Right lobe of liver (tissue), 6 donors: ENCODE data around the gene ENPP6. TPM values are rescaled to one million over a fixed set of nuclear protein-coding genes. Genes with fewer than 3 reads are reported as not detected.

Experiments used
- ATAC-seq, 4 donors: fragments of 200-7000 bp; cut with Tn5 transposase; one replicate each; pipeline ENCODE4 v1.9.1; 2020; ENCODE audit warnings: mild to moderate bottlenecking in 4 of 4, moderate library complexity in 4 of 4
- DNase-seq, 3 donors: peaks; one replicate each; pipeline ENCODE4 v3.0.0-alpha.2; 2020
- H3K27ac ChIP-seq, 3 donors: fragments of 200-600 bp; one replicate each; pipeline ENCODE4 v1.8.0; 2022
- H3K27me3 ChIP-seq, 2 donors: fragments of 200-600 bp; one replicate each; pipeline ENCODE4 v1.8.0; 2022
- H3K36me3 ChIP-seq, 4 donors: fragments of 200-600 bp; sonication (generic) in 1 of 4; one replicate each; pipeline versions ENCODE4 v1.5.1 to v1.8.0; 2017 to 2022; ENCODE audit warnings: control low read depth in 1 of 4
- H3K4me1 ChIP-seq, 4 donors: fragments of 200-600 bp; sonication (generic) in 1 of 4; one replicate each; pipeline versions ENCODE4 v1.5.1 to v1.8.0; 2017 to 2022; ENCODE audit warnings: control low read depth in 1 of 4
- H3K4me3 ChIP-seq, 3 donors: fragments of 200-600 bp; one replicate each; pipeline ENCODE4 v1.8.0; 2022
- H3K9me3 ChIP-seq, 4 donors: fragments of 200-600 bp; sonication (generic) in 1 of 4; one replicate each; pipeline versions ENCODE4 v1.5.1 to v1.8.0; 2017 to 2022; ENCODE audit warnings: control low read depth in 1 of 4
- POLR2A ChIP-seq: fragments of 450-650 bp; IDR thresholded peaks from one replicate; pipeline ENCODE4 v1.6.1; 2017; ENCODE audit warnings: antibody characterized with exemption, mild to moderate bottlenecking
- WGBS: methylation state at CpG from one replicate; pipeline ENCODE4 v1.1.6; 2018; ENCODE audit warnings: low coverage, low lambda C conversion rate; ENCODE audit not compliant: insufficient coverage; ENCODE audit errors: missing lambda C conversion rate; 5-methylcytosine and 5-hydroxymethylcytosine counted together
- intact Hi-C, 2 donors: fragments of 100-400 bp; cut with DNase I; formaldehyde crosslinking; loops; one replicate each; pipeline versions ENCODE4 v1.11.2 to v1.14.1; 2022
- total RNA-seq, 6 experiments: library from RNA; depleted of rRNA in 2 of 6; stranded (reverse); fragments of >200 nt in 2 of 6; fragmentation: NEBNext Ultra II Directional in 3 of 6; extraction: Animal tissue kit (Norgen Biotek cat#: 25700) in 3 of 6; gene quantifications; one replicate each; pipeline versions ENCODE4 v1.1.0 to v1.2.4, GENCODE V29; 2016 to 2023
- TF ChIP-seq, protein P1 (sequence below), 4 donors: fragments of 200-600 bp in 3 of 4; fragments of 450-650 bp in 1 of 4; IDR thresholded peaks; one replicate each; pipeline versions ENCODE4 v1.5.1 to v1.8.0; 2016 to 2022; ENCODE audit warnings: antibody characterized with exemption in 4 of 4, mild to moderate bottlenecking in 2 of 4
- donor health status: DM: no; HTN: yes; CAD: no.
- donor health status: DM: no; HTN: no; CAD: no.
- donor health status: DM: no; HTN: no; CAD: no.
- donor health status: DM: no; HTN: yes; CAD: no.
- donor health status: DM: no; HTN: yes; CAD: no.

The ENPP6 gene
- total RNA-seq, 6 experiments from 2014 or later: 0.06 to 0.42 TPM; not detected in 4

DNA sequence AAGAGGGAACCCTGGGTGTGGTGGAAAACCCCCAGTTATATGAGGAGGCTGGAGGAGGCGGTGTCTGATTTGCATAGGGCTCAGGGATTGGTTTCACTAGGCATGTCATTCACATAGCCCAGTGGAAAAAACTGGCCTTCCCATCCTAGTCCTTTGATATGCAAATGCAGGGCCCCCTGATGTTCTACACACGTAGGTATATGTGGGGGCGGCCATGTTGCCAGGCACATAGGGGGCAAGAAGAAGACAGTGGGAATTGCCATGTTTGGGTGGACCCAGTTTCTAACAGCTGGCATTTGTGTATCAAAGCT, 34.0 kb upstream of the ENPP6 start:
- Histone ChIP-seq H3K27me3 (no peaks in the 10 kb centered on the region), H3K9me3 (no peaks in the 10 kb centered on the region), H3K27ac (no peak overlapping the region), H3K4me3 (no peak overlapping the region), H3K36me3 (no peaks in the 10 kb centered on the region), H3K4me1 (no peaks in the 10 kb centered on the region)
- DNase-seq: no peak
- intact Hi-C loops: loop anchor here in 1 of 2 donors (10.0 kb wide), 1 partner anchor 87 kb away; no protein-coding TSS in a partner anchor
- WGBS: 53% methylated on average over 3 of the region's 3 CpGs
- TF ChIP-seq POLR2A: no peak
- TF ChIP-seq, protein P1, sequence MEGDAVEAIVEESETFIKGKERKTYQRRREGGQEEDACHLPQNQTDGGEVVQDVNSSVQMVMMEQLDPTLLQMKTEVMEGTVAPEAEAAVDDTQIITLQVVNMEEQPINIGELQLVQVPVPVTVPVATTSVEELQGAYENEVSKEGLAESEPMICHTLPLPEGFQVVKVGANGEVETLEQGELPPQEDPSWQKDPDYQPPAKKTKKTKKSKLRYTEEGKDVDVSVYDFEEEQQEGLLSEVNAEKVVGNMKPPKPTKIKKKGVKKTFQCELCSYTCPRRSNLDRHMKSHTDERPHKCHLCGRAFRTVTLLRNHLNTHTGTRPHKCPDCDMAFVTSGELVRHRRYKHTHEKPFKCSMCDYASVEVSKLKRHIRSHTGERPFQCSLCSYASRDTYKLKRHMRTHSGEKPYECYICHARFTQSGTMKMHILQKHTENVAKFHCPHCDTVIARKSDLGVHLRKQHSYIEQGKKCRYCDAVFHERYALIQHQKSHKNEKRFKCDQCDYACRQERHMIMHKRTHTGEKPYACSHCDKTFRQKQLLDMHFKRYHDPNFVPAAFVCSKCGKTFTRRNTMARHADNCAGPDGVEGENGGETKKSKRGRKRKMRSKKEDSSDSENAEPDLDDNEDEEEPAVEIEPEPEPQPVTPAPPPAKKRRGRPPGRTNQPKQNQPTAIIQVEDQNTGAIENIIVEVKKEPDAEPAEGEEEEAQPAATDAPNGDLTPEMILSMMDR (IDR thresholded peaks at IDR 0.05): no peak
- ATAC-seq: no peak

DNA sequence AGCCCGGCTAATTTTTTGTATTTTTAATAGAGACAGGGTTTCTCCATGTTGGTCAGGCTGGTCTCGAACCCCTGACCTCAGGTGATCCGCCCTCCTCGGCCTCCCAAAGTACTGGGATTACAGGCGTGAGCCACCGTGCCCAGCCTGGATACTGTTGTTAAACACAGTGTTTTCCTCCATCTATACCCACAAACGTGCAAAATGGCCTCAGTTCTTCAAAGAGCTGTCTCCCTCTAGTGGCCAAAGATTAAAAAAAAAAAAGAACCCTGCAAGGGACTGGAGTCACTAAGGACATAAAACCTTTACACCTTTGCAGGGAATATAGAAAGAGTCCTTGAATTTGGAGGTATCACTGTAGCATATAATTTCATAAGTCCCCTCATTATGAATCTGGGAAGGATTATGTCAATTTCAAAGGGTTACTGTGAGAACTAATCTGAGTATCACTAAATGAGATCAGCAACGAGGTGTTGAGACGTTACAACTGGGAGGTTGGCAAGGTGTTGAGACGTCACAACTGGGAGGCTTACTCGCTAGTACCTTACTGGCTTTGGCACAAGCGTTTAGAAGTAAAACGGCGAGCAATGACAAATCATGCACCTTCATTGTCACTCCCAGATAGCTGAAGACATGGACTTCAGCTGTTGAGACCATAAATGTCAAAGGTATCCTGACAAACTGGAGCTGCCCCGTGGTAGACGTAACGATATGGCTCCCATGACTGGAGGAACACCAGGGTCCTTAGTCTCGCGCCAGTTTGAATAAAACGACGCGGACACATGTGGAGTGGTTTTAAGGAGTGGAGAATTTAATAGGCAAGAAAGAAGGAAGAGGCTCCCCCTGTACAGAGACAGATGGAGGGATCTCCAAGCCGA, 33.4 kb upstream of the ENPP6 start:
- no peaks in the 10 kb centered on the region for H3K27me3 ChIP-seq
- TF ChIP-seq, protein P1 (IDR thresholded peaks at IDR 0.05): peak; percentile 52 to 71 (median 56)
- no peak for TF ChIP-seq POLR2A
- no peaks in the 10 kb centered on the region for H3K36me3 ChIP-seq
- no peaks in the 10 kb centered on the region for H3K9me3 ChIP-seq
- no peak overlapping the region for H3K4me3 ChIP-seq
- ATAC-seq: peak; percentile 81 to 90 (median 90)
- no peak overlapping the region for H3K27ac ChIP-seq
- DNase-seq: no peak
- 63% methylated on average over 18 of the region's 23 CpGs for WGBS
- H3K4me1 ChIP-seq: no peaks in the 10 kb centered on the region
- intact Hi-C loops: loop anchor here in 1 of 2 donors (10.0 kb wide), 1 partner anchor 86 kb away; no protein-coding TSS in a partner anchor

DNA sequence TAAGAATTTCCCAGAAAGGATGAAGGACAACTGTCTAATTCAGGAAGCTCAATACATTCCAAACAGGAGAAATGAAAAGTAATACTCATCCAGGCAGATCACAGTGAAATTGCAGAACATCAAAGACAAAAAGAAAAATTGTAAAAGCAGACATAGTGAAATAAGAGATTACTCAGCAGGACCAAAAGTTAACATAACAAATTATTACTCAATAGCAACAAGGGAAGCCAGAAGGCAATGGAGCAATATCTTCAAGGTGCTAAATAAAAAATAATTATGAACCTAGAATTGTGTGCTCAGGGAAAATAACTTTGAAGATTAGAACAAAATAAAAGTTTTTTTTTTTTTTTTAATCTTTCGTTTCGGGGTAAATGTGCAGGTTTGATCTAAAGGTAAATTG, 30.5 kb upstream of the ENPP6 start:
- no peak overlapping the region for H3K4me3 ChIP-seq
- no peak overlapping the region for H3K27ac ChIP-seq
- ATAC-seq (no peak), DNase-seq (no peak)
- H3K4me1 ChIP-seq: no peaks in the 10 kb centered on the region
- no peaks in the 10 kb centered on the region for H3K36me3 ChIP-seq
- H3K9me3 ChIP-seq: no peaks in the 10 kb centered on the region
- H3K27me3 ChIP-seq: no peaks in the 10 kb centered on the region
- TF ChIP-seq, protein P1 (IDR thresholded peaks at IDR 0.05): no peak
- no peak for TF ChIP-seq POLR2A
- 96% methylated on average over 2 of the region's 2 CpGs for WGBS
- intact Hi-C loops: no loop called here

DNA sequence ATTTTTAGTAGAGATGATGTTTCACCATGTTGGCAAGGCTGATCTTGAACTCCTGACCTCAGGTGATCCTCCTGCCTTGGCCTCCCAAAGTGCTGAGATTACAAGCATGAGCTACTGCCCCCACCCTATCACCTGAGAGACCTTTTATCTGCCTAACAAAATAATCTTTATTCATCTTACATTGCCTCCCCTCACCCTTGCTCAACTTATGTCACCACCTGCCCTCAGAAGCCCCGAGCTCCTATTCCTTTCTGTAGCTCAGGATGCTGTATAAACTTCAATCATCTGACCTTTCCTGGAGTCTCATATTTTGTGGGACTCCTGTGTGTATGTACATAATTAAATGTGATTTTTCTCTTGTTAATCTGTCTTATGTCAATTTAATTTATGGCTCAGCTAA, 29.7 kb upstream of the ENPP6 start:
- 89% methylated on average over 1 of the region's 1 CpG for WGBS

More for the DNA sequence above, 29.7 kb upstream of the ENPP6 start:
- TF ChIP-seq, protein P1 (IDR thresholded peaks at IDR 0.05): no peak
- no peak for TF ChIP-seq POLR2A
- no peaks in the 10 kb centered on the region for H3K36me3 ChIP-seq
- intact Hi-C loops: no loop called here
- ATAC-seq (no peak), DNase-seq (no peak)
- H3K4me1 ChIP-seq: no peaks in the 10 kb centered on the region
- H3K27ac ChIP-seq: no peak overlapping the region
- no peaks in the 10 kb centered on the region for H3K27me3 ChIP-seq
- H3K4me3 ChIP-seq: no peak overlapping the region
- H3K9me3 ChIP-seq: no peaks in the 10 kb centered on the region
